Measurements from ENCODE around the gene GIT2.

GRCh38 chr12:109996483-109996853 is 300 bp upstream of the GIT2 start:
- TF ChIP-seq CTCF (IDR thresholded peaks at IDR 0.05) (no peak), POLR2A (IDR thresholded peaks at IDR 0.05) (no peak)
